HUDEP-2 (cell line): Measurements from ENCODE around the gene EIF2A.

Source experiments
- DNase-seq, 76 experiments: peaks; one replicate each; lab custom pipeline; 2025; ENCODE audit not compliant: unreplicated experiment in 76 of 76; lab: John Stamatoyannopoulos, UW

The EIF2A gene

DNA sequence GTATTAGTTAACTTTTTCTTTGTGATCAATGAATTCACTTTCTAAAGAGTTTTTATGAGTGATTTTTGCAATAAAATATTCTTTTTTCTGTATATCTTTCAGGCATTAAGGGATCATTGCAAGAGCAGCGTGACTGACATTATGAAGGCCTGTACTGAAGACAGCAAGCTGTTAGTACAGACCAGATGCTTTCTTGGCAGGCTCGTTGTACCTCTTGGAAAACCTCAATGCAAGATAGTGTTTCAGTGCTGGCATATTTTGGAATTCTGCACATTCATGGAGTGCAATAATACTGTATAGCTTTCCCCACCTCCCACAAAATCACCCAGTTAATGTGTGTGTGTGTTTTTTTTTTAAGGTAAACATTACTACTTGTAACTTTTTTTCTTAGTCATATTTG lies 81.0 kb downstream of the EIF2A start:
- no peak for DNase-seq

- peak in 13 of 76 experiments; percentile 2 to 39 (median 12) for DNase-seq
Measured at GRCh38 chr3:150631515-150632221, 85.1 kb downstream of the EIF2A start.

GRCh38 chr3:150635076-150635475 lies 88.5 kb downstream of the EIF2A start:
- DNase-seq, result peak in 1 of 76 experiments; percentile 15

GRCh38 chr3:150635526-150635925 lies 88.9 kb downstream of the EIF2A start:
- no peak for DNase-seq
